Mesenchymal stem cell (in vitro differentiated cells and primary cell): Measurements from ENCODE around the gene ALDH9A1.

Source experiments
- DNase-seq: peaks from one replicate; pipeline ENCODE4 v3.0.0-alpha.2; 2013
- H2AFZ ChIP-seq: one replicate; pipeline ENCODE4 v1.6.1; 2013; ENCODE audit warnings: low read depth, mild to moderate bottlenecking, control low read depth, inconsistent platforms, low read length, moderate library complexity
- H2AK5ac ChIP-seq: 2 replicates; pipeline ENCODE4 v1.6.1; 2013; ENCODE audit warnings: low read length, moderate library complexity, mild to moderate bottlenecking, inconsistent platforms; ENCODE audit not compliant: severe bottlenecking
- H2BK120ac ChIP-seq: one replicate; pipeline ENCODE4 v1.6.1; 2013; ENCODE audit warnings: low read depth, mild to moderate bottlenecking, inconsistent platforms, low read length, moderate library complexity
- H2BK12ac ChIP-seq, 2 experiments: one replicate each; pipeline ENCODE4 v1.6.1; 2013; ENCODE audit warnings: inconsistent platforms in 2 of 2, low read length in 2 of 2, mild to moderate bottlenecking in 2 of 2, moderate library complexity in 2 of 2, control low read depth in 1 of 2
- H2BK15ac ChIP-seq: one replicate; pipeline ENCODE4 v1.6.1; 2013; ENCODE audit warnings: mild to moderate bottlenecking, low read depth, inconsistent platforms; ENCODE audit not compliant: poor library complexity, severe bottlenecking
- H2BK5ac ChIP-seq: 2 replicates; pipeline ENCODE4 v1.6.1; 2013; ENCODE audit warnings: low read depth, mild to moderate bottlenecking, low read length, control low read depth, inconsistent platforms; ENCODE audit not compliant: poor library complexity, severe bottlenecking
- H3K14ac ChIP-seq, 2 experiments: one replicate each; pipeline ENCODE4 v1.6.1; 2013; ENCODE audit warnings: inconsistent platforms in 2 of 2, low read length in 2 of 2, control low read depth in 1 of 2, mild to moderate bottlenecking in 1 of 2, moderate library complexity in 1 of 2
- H3K18ac ChIP-seq, 2 experiments: one replicate each; pipeline ENCODE4 v1.6.1; 2013; ENCODE audit warnings: inconsistent platforms in 2 of 2, low read length in 2 of 2, control low read depth in 1 of 2, low read depth in 1 of 2, mild to moderate bottlenecking in 1 of 2
- H3K23ac ChIP-seq, 2 experiments: one replicate each; pipeline ENCODE4 v1.6.1; 2013; ENCODE audit warnings: inconsistent platforms in 2 of 2, low read length in 2 of 2, mild to moderate bottlenecking in 2 of 2, moderate library complexity in 2 of 2, control low read depth in 1 of 2
- H3K27ac ChIP-seq: 2 replicates; pipeline ENCODE4 v1.5.1; 2013; ENCODE audit warnings: mild to moderate bottlenecking, moderate library complexity, low read length, control low read depth, inconsistent platforms; ENCODE audit not compliant: poor library complexity, severe bottlenecking
- H3K27me3 ChIP-seq, 2 experiments: 2 replicates each; pipeline versions ENCODE4 v1.6.1 to v1.7.0; 2013; ENCODE audit warnings: low read length in 2 of 2, mild to moderate bottlenecking in 2 of 2, moderate library complexity in 2 of 2, control low read depth in 1 of 2, inconsistent platforms in 1 of 2; ENCODE audit not compliant: control insufficient read depth in 1 of 2, insufficient read depth in 1 of 2
- H3K36me3 ChIP-seq, 2 experiments: 2 replicates each; pipeline versions ENCODE4 v1.6.1 to v1.7.0; 2013; ENCODE audit warnings: low read length in 2 of 2, control low read depth in 1 of 2, inconsistent platforms in 1 of 2, low read depth in 1 of 2, mild to moderate bottlenecking in 1 of 2; ENCODE audit not compliant: insufficient read depth in 2 of 2, control insufficient read depth in 1 of 2
- H3K4ac ChIP-seq, 2 experiments: one replicate each; pipeline ENCODE4 v1.6.1; 2013; ENCODE audit warnings: inconsistent platforms in 2 of 2, low read length in 2 of 2, mild to moderate bottlenecking in 2 of 2, moderate library complexity in 2 of 2, control low read depth in 1 of 2, low read depth in 1 of 2
- H3K4me1 ChIP-seq: 2 replicates; pipeline ENCODE4 v1.6.1; 2013; ENCODE audit warnings: low read depth, low read length, control low read depth; ENCODE audit not compliant: control insufficient read depth, insufficient read depth
- H3K4me2 ChIP-seq: 2 replicates; pipeline ENCODE4 v1.6.1; 2013; ENCODE audit warnings: low read length, mild to moderate bottlenecking, inconsistent platforms; ENCODE audit not compliant: poor library complexity, severe bottlenecking
- H3K4me3 ChIP-seq, 2 experiments: 2 replicates each; pipeline versions ENCODE4 v1.5.1 to v1.7.0; 2013; ENCODE audit warnings: low read length in 2 of 2, mild to moderate bottlenecking in 2 of 2, control low read depth in 1 of 2, low read depth in 1 of 2; ENCODE audit not compliant: insufficient read depth in 1 of 2
- H3K79me1 ChIP-seq: replicated peaks from 2 replicates; pipeline ENCODE4 v1.6.1; 2013; ENCODE audit warnings: mild to moderate bottlenecking, control low read depth, low read length, inconsistent platforms; ENCODE audit not compliant: poor library complexity, severe bottlenecking
- H3K9ac ChIP-seq: 2 replicates; pipeline ENCODE4 v1.7.0; 2013; ENCODE audit warnings: mild to moderate bottlenecking, low read length, moderate library complexity
- H3K9me3 ChIP-seq: 2 replicates; pipeline ENCODE4 v1.7.0; 2013; ENCODE audit warnings: mild to moderate bottlenecking, low read length; ENCODE audit not compliant: control insufficient read depth
- H4K8ac ChIP-seq: one replicate; pipeline ENCODE4 v1.6.1; 2013; ENCODE audit warnings: inconsistent platforms, mild to moderate bottlenecking, low read length, moderate library complexity
- H4K91ac ChIP-seq: one replicate; pipeline ENCODE4 v1.6.1; 2013; ENCODE audit warnings: mild to moderate bottlenecking, low read length, inconsistent platforms
- WGBS: methylation state at CpG from one replicate; pipeline ENCODE4 v1.1.7; 2013; ENCODE audit warnings: mixed read lengths; 5-methylcytosine and 5-hydroxymethylcytosine counted together

Gene ALDH9A1

GRCh38 chr1:165698761-165699052 is 345 bp upstream of the ALDH9A1 start:
- no peak overlapping the region for H3K23ac ChIP-seq
- H3K4me1 ChIP-seq, result peaks cover 1% of the 10 kb centered on the region
- H4K91ac ChIP-seq, result no peak overlapping the region
- H3K9me3 ChIP-seq, result no peaks in the 10 kb centered on the region
- H3K27ac ChIP-seq, result peak overlapping the region; percentile 60
- no peak overlapping the region for H2BK120ac ChIP-seq
- DNase-seq, result no peak
- peaks cover 0 to 6% of the 10 kb centered on the region in 2 experiments for H3K27me3 ChIP-seq
- no peak overlapping the region for H3K14ac ChIP-seq
- 6% methylated on average over 6 of the region's 7 CpGs for WGBS
- H3K36me3 ChIP-seq, result peaks cover 0 to 3% of the 10 kb centered on the region in 2 experiments
- peak overlapping the region; percentile 51 for H3K4me2 ChIP-seq
- peaks cover 2% of the 10 kb centered on the region for H3K79me1 ChIP-seq
- peak overlapping the region; percentile 42 to 99 for H3K4me3 ChIP-seq
- no peak overlapping the region for H4K8ac ChIP-seq
- H2AK5ac ChIP-seq, result no peak overlapping the region
- H2BK12ac ChIP-seq, result no peak overlapping the region
- no peak overlapping the region for H2BK5ac ChIP-seq
- peak overlapping the region; percentile 97 for H3K9ac ChIP-seq
- no peak overlapping the region for H2BK15ac ChIP-seq
- no peak overlapping the region for H3K4ac ChIP-seq
- peak overlapping the region; percentile 60 for H2AFZ ChIP-seq
- peak overlapping the region in 1 of 2 experiments; percentile 11 for H3K18ac ChIP-seq

GRCh38 chr1:165697491-165697880 is 876 bp downstream of the ALDH9A1 start:
- H3K27me3 ChIP-seq, result peaks cover 0 to 6% of the 10 kb centered on the region in 2 experiments
- WGBS, result 62% methylated on average over 7 of the region's 8 CpGs
- DNase-seq, result peak; percentile 40
- H2BK120ac ChIP-seq, result no peak overlapping the region
- no peak overlapping the region for H2AK5ac ChIP-seq
- no peak overlapping the region for H2BK12ac ChIP-seq
- no peak overlapping the region for H3K23ac ChIP-seq
- H3K4me3 ChIP-seq, result peak overlapping the region; percentile 66 to 99
- H3K36me3 ChIP-seq, result peaks cover 0 to 3% of the 10 kb centered on the region in 2 experiments
- H3K18ac ChIP-seq, result no peak overlapping the region
- no peak overlapping the region for H3K27ac ChIP-seq
- no peak overlapping the region for H4K91ac ChIP-seq
- H3K14ac ChIP-seq, result no peak overlapping the region
- H3K79me1 ChIP-seq, result peaks cover 2% of the 10 kb centered on the region
- peak overlapping the region; percentile 46 for H3K4me2 ChIP-seq
- H3K4me1 ChIP-seq, result peaks cover 1% of the 10 kb centered on the region
- H2BK15ac ChIP-seq, result no peak overlapping the region
- H2AFZ ChIP-seq, result no peak overlapping the region
- no peak overlapping the region for H3K4ac ChIP-seq
- H2BK5ac ChIP-seq, result no peak overlapping the region
- no peaks in the 10 kb centered on the region for H3K9me3 ChIP-seq
- H3K9ac ChIP-seq, result peak overlapping the region; percentile 97
- no peak overlapping the region for H4K8ac ChIP-seq

GRCh38 chr1:165696625-165697100 is 1.7 kb downstream of the ALDH9A1 start:
- no peak overlapping the region for H2BK5ac ChIP-seq
- DNase-seq, result peak; percentile 86
- no peak overlapping the region for H2BK120ac ChIP-seq
- H3K18ac ChIP-seq, result peak overlapping the region in 1 of 2 experiments; percentile 33
- no peak overlapping the region for H4K8ac ChIP-seq
- peaks cover 0 to 3% of the 10 kb centered on the region in 2 experiments for H3K36me3 ChIP-seq
- no peak overlapping the region for H2BK12ac ChIP-seq
- peaks cover 1% of the 10 kb centered on the region for H3K4me1 ChIP-seq
- peaks cover 0 to 6% of the 10 kb centered on the region in 2 experiments for H3K27me3 ChIP-seq
- H3K4me2 ChIP-seq, result peak overlapping the region; percentile 37
- no peak overlapping the region for H3K14ac ChIP-seq
- H2AK5ac ChIP-seq, result no peak overlapping the region
- no peak overlapping the region for H4K91ac ChIP-seq
- H3K4ac ChIP-seq, result no peak overlapping the region
- H2BK15ac ChIP-seq, result no peak overlapping the region
- peaks cover 2% of the 10 kb centered on the region for H3K79me1 ChIP-seq
- peak overlapping the region; percentile 97 for H3K9ac ChIP-seq
- no peak overlapping the region for H3K23ac ChIP-seq
- 27% methylated on average over 2 of the region's 2 CpGs for WGBS
- H3K27ac ChIP-seq, result peak overlapping the region; percentile 57
- no peaks in the 10 kb centered on the region for H3K9me3 ChIP-seq
- peak overlapping the region in 1 of 2 experiments; percentile 99 for H3K4me3 ChIP-seq
- H2AFZ ChIP-seq, result no peak overlapping the region

GRCh38 chr1:165695031-165695430 is 3.3 kb downstream of the ALDH9A1 start:
- Histone ChIP-seq H4K8ac (no peak overlapping the region), H3K4me2 (no peak overlapping the region), H3K4me1 (peaks cover 1% of the 10 kb centered on the region), H2BK12ac (no peak overlapping the region), H2AK5ac (no peak overlapping the region), H3K4ac (no peak overlapping the region), H3K4me3 (peak overlapping the region in 1 of 2 experiments; percentile 28), H2BK15ac (no peak overlapping the region), H3K18ac (no peak overlapping the region), H3K9ac (peak overlapping the region; percentile 44), H3K14ac (no peak overlapping the region), H4K91ac (no peak overlapping the region), H3K9me3 (no peaks in the 10 kb centered on the region), H3K27me3 (no peaks in the 10 kb centered on the region), H3K79me1 (peaks cover 6% of the 10 kb centered on the region), H3K27ac (no peak overlapping the region), H2BK5ac (no peak overlapping the region), H3K36me3 (peaks cover 8 to 9% of the 10 kb centered on the region in 2 experiments), H3K23ac (no peak overlapping the region), H2BK120ac (no peak overlapping the region), H2AFZ (no peak overlapping the region)
- WGBS, result 98% methylated on average over 5 of the region's 7 CpGs
- no peak for DNase-seq
